PC-9 (cell line): ENCODE measurements around the gene AHNAK.

Source experiments
- CTCF ChIP-seq: fragments of 200-600 bp; sonication (generic); conservative IDR thresholded peaks from 2 replicates; pipeline ENCODE4 v1.6.1; 2017; ENCODE audit warnings: mixed run types, antibody characterized with exemption, mild to moderate bottlenecking, moderate library complexity
- EZH2 ChIP-seq: fragments of 200-600 bp; sonication (generic); IDR thresholded peaks from 2 replicates; pipeline ENCODE4 v1.8.0; 2017; ENCODE audit warnings: antibody characterized with exemption, low read depth

- TF ChIP-seq CTCF (no peak), EZH2 (no peak)
Measured at GRCh38 chr11:62566247-62566646, 19.6 kb upstream of the AHNAK start.
